ENCODE results near the gene LPIN1.

- TF ChIP-seq EZH2 (IDR thresholded peaks at IDR 0.05; ENCODE audit: borderline replicate concordance) (no peak), CTCF (IDR thresholded peaks at IDR 0.05; ENCODE audit: poor library complexity) (no peak)
Measured at GRCh38 chr2:11865805-11866204, 119.4 kb downstream of the LPIN1 start.
